K562 (cell line): Measurements from ENCODE around the gene MALRD1.

ENCODE experiments used
- CBX5 ChIP-seq: IDR thresholded peaks from 2 replicates; pipeline ENCODE4 v1.6.1; 2014; ENCODE audit warnings: low read depth, borderline replicate concordance
- EP300 ChIP-seq: IDR thresholded peaks from 2 replicates; pipeline ENCODE4 v1.6.1; 2012; ENCODE audit warnings: low read length, improper control_type of control experiment
- ETV6 ChIP-seq, 3 experiments: fragments of 150-350 bp in 1 of 3; sonication (generic) in 1 of 3; formaldehyde crosslinking in 1 of 3; IDR thresholded peaks; 2 replicates each; pipeline versions ENCODE4 v1.6.1 to v1.8.0; 2014 to 2022; ENCODE audit warnings: borderline replicate concordance in 2 of 3, low read depth in 2 of 3, antibody characterized with exemption in 1 of 3, low read length in 1 of 3, mild to moderate bottlenecking in 1 of 3, missing genetic modification reagents in 1 of 3
- RNF2 ChIP-seq: sonication (generic); IDR thresholded peaks from 2 replicates; pipeline ENCODE4 v1.6.1; 2016
- SIN3B ChIP-seq: fragments of 450-650 bp; IDR thresholded peaks from 2 replicates; pipeline ENCODE4 v1.6.1; 2017; ENCODE audit warnings: low read depth, mild to moderate bottlenecking, moderate library complexity
- SP1 ChIP-seq: sonication (generic); formaldehyde crosslinking; IDR thresholded peaks from 2 replicates; pipeline ENCODE4 v1.8.1; 2022; ENCODE audit warnings: mild to moderate bottlenecking, missing genetic modification reagents
- YY1 ChIP-seq, 3 experiments: IDR thresholded peaks; 2 replicates each; pipeline ENCODE4 v1.6.1; 2011; ENCODE audit warnings: low read length in 2 of 3, mild to moderate bottlenecking in 2 of 3, moderate library complexity in 2 of 3, borderline replicate concordance in 1 of 3, control low read depth in 1 of 3, low read depth in 1 of 3; ENCODE audit not compliant: insufficient read depth in 3 of 3, insufficient replicate concordance in 2 of 3, control insufficient read depth in 1 of 3, insufficient read length in 1 of 3; ENCODE audit errors: extremely low read depth in 1 of 3
- ZKSCAN1 ChIP-seq: fragments of 150-350 bp; IDR thresholded peaks from 2 replicates; pipeline ENCODE4 v1.6.1; 2016; ENCODE audit warnings: low read depth, low read length
- ZNF436 ChIP-seq: fragments of 250-450, 450-650 bp; sonication (Bioruptor Pico); formaldehyde crosslinking; IDR thresholded peaks from 2 replicates; pipeline ENCODE4 v1.7.0; 2020; ENCODE audit warnings: mild to moderate bottlenecking
- TF ChIP-seq, protein P1 (sequence below), 3 experiments: IDR thresholded peaks in 2 of 3; conservative IDR thresholded peaks in 1 of 3; 2 replicates each; pipeline ENCODE4 v1.5.1; 2011 to 2012; ENCODE audit warnings: low read length in 3 of 3, mild to moderate bottlenecking in 3 of 3, control low read depth in 2 of 3, improper control_type of control experiment in 1 of 3, inconsistent platforms in 1 of 3, low read depth in 1 of 3, mixed read lengths in 1 of 3, moderate library complexity in 1 of 3; ENCODE audit not compliant: insufficient read depth in 2 of 3
- TF ChIP-seq, protein P2 (sequence below): sonication (generic); formaldehyde crosslinking; IDR thresholded peaks from 2 replicates; pipeline ENCODE4 v1.9.0; 2022; ENCODE audit warnings: mild to moderate bottlenecking, missing genetic modification reagents

DNA sequence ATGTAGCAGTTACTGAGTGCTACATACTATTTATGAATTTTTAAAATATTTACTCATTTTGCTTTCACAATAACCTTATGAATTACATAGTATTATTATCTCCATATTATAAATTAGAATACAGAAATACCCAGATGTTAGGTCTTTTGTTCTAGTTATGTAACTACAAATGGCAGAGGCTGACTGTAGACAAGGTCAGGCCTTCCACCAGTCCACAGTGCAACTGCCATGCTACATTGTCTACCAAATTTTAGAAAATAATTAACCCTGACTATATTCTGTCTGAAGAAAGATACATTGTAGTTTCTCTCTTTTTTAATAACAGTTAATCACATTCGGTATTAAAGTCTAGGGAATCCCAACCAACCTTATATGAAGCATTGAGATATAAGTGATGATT, 280.9 kb downstream of the MALRD1 start:
- no peak for TF ChIP-seq SP1 (CRISPR knock-in tag)
- no peak for TF ChIP-seq ETV6 (IDR thresholded peaks at IDR 0.05; ENCODE audit: borderline replicate concordance in 1 of 2, low read depth in 2 of 2, low read length in 1 of 2)
- no peak for TF ChIP-seq ETV6 (CRISPR knock-in tag; IDR thresholded peaks at IDR 0.05; ENCODE audit: borderline replicate concordance)
- TF ChIP-seq, protein P1, sequence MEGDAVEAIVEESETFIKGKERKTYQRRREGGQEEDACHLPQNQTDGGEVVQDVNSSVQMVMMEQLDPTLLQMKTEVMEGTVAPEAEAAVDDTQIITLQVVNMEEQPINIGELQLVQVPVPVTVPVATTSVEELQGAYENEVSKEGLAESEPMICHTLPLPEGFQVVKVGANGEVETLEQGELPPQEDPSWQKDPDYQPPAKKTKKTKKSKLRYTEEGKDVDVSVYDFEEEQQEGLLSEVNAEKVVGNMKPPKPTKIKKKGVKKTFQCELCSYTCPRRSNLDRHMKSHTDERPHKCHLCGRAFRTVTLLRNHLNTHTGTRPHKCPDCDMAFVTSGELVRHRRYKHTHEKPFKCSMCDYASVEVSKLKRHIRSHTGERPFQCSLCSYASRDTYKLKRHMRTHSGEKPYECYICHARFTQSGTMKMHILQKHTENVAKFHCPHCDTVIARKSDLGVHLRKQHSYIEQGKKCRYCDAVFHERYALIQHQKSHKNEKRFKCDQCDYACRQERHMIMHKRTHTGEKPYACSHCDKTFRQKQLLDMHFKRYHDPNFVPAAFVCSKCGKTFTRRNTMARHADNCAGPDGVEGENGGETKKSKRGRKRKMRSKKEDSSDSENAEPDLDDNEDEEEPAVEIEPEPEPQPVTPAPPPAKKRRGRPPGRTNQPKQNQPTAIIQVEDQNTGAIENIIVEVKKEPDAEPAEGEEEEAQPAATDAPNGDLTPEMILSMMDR (IDR thresholded peaks at IDR 0.05 in 2 of 3, conservative IDR thresholded peaks at IDR 0.05 in 1 of 3; ENCODE audit: insufficient read depth in 2 of 3, low read depth in 1 of 3, low read length in 3 of 3): no peak
- no peak for TF ChIP-seq ZNF436
- TF ChIP-seq, protein P2, sequence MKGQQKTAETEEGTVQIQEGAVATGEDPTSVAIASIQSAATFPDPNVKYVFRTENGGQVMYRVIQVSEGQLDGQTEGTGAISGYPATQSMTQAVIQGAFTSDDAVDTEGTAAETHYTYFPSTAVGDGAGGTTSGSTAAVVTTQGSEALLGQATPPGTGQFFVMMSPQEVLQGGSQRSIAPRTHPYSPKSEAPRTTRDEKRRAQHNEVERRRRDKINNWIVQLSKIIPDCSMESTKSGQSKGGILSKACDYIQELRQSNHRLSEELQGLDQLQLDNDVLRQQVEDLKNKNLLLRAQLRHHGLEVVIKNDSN: no peak
- no peak for TF ChIP-seq RNF2
- no peak for TF ChIP-seq YY1 (IDR thresholded peaks at IDR 0.05; ENCODE audit: borderline replicate concordance in 1 of 3, control insufficient read depth in 1 of 3, extremely low read depth in 1 of 3, insufficient read depth in 3 of 3, insufficient read length in 1 of 3, insufficient replicate concordance in 2 of 3, low read depth in 1 of 3, low read length in 2 of 3)
- no peak for TF ChIP-seq CBX5
- no peak for TF ChIP-seq ZKSCAN1
- no peak for TF ChIP-seq SIN3B
- TF ChIP-seq EP300: no peak
